SK-N-SH treated with all-trans-retinoic acid at 6 μM for 48 hours (cell line): Measurements from ENCODE around the gene NTNG1.
"Not testable (repeated sequence)": the region's sequence is repeated elsewhere in the genome, so short reads cannot be mapped to it uniquely, and the experiment has no call there.

Experiments used
- ATAC-seq: fragments of 200-7000 bp; cut with Tn5 transposase; 3 replicates; pipeline ENCODE4 v1.9.1; 2020; ENCODE audit warnings: mild to moderate bottlenecking, moderate library complexity
- ARNTL ChIP-seq: fragments of 450-650 bp; formaldehyde crosslinking; IDR thresholded peaks from 2 replicates; pipeline ENCODE4 v1.5.0; 2020; ENCODE audit warnings: low read depth, mild to moderate bottlenecking, moderate library complexity, borderline replicate concordance
- CREB5 ChIP-seq: fragments of 250-450 bp; sonication (Bioruptor Pico); IDR thresholded peaks from 2 replicates; pipeline ENCODE4 v1.5.1; 2020; ENCODE audit warnings: low read depth, mild to moderate bottlenecking, moderate library complexity
- CSDC2 ChIP-seq: fragments of 250-450 bp; sonication (Bioruptor Pico); IDR thresholded peaks from 2 replicates; pipeline ENCODE4 v1.5.0; 2020; ENCODE audit warnings: mild to moderate bottlenecking, moderate library complexity
- CSRNP3 ChIP-seq: fragments of 250-450 bp; sonication (Bioruptor Pico); IDR thresholded peaks from 2 replicates; pipeline ENCODE4 v1.5.1; 2021; ENCODE audit warnings: mild to moderate bottlenecking, moderate library complexity
- ESRRG ChIP-seq: fragments of 250-450 bp; sonication (Bioruptor Pico); IDR thresholded peaks from 2 replicates; pipeline ENCODE4 v1.6.1; 2021; ENCODE audit warnings: mild to moderate bottlenecking
- GLIS3 ChIP-seq: fragments of 250-450 bp; sonication (Bioruptor Pico); IDR thresholded peaks from 2 replicates; pipeline ENCODE4 v1.5.0; 2020; ENCODE audit warnings: mild to moderate bottlenecking, moderate library complexity
- ISL1 ChIP-seq: fragments of 250-450 bp; sonication (Bioruptor Pico); IDR thresholded peaks from 2 replicates; pipeline ENCODE4 v2.1.2; 2022; ENCODE audit warnings: mild to moderate bottlenecking, moderate library complexity
- OSR1 ChIP-seq: fragments of 250-450 bp; sonication (Bioruptor Pico); IDR thresholded peaks from 2 replicates; pipeline ENCODE4 v1.8.0; 2022; ENCODE audit warnings: moderate library complexity, mild to moderate bottlenecking, inconsistent platforms
- PATZ1 ChIP-seq: fragments of 250-450 bp; sonication (Bioruptor Pico); IDR thresholded peaks from 2 replicates; pipeline ENCODE4 v1.8.0; 2020; ENCODE audit warnings: mild to moderate bottlenecking, moderate library complexity, borderline replicate concordance
- POU6F1 ChIP-seq: fragments of 250-450 bp; sonication (Bioruptor Pico); IDR thresholded peaks from 2 replicates; pipeline ENCODE4 v1.8.0; 2021; ENCODE audit warnings: low read depth, mild to moderate bottlenecking, moderate library complexity, borderline replicate concordance
- RARB ChIP-seq: fragments of 250-450 bp; sonication (Bioruptor Pico); IDR thresholded peaks from 2 replicates; pipeline ENCODE4 v1.8.0; 2021; ENCODE audit warnings: mild to moderate bottlenecking, moderate library complexity
- SNAI2 ChIP-seq: fragments of 250-450 bp; sonication (Bioruptor Pico); IDR thresholded peaks from 2 replicates; pipeline ENCODE4 v1.5.0; 2020; ENCODE audit warnings: mild to moderate bottlenecking, moderate library complexity
- TCF4 ChIP-seq: fragments of 250-450 bp; sonication (Bioruptor Pico); IDR thresholded peaks from 2 replicates; pipeline ENCODE4 v1.8.0; 2021; ENCODE audit warnings: mild to moderate bottlenecking, moderate library complexity, borderline replicate concordance
- TSHZ2 ChIP-seq: fragments of 250-450 bp; sonication (Bioruptor Pico); IDR thresholded peaks from 2 replicates; pipeline ENCODE4 v1.5.0; 2020; ENCODE audit warnings: mild to moderate bottlenecking, moderate library complexity
- ZC3H10 ChIP-seq: fragments of 250-450 bp; sonication (Bioruptor Pico); IDR thresholded peaks from 2 replicates; pipeline ENCODE4 v1.5.1; 2021; ENCODE audit warnings: mild to moderate bottlenecking, moderate library complexity
- ZFP30 ChIP-seq: fragments of 450-650 bp; formaldehyde crosslinking; IDR thresholded peaks from 2 replicates; pipeline ENCODE4 v1.5.0; 2022; ENCODE audit warnings: mild to moderate bottlenecking, moderate library complexity
- ZNF565 ChIP-seq: fragments of 450-650 bp; formaldehyde crosslinking; conservative IDR thresholded peaks from 2 replicates; pipeline ENCODE4 v1.5.0; 2020; ENCODE audit warnings: low read depth, mild to moderate bottlenecking, moderate library complexity
- ZNF70 ChIP-seq: fragments of 450-650 bp; formaldehyde crosslinking; IDR thresholded peaks from 2 replicates; pipeline ENCODE4 v1.5.0; 2020; ENCODE audit warnings: mild to moderate bottlenecking, moderate library complexity
- ZNF8 ChIP-seq: fragments of 450-650 bp; formaldehyde crosslinking; IDR thresholded peaks from 2 replicates; pipeline ENCODE4 v1.5.0; 2020; ENCODE audit warnings: mild to moderate bottlenecking, moderate library complexity

Gene NTNG1

GRCh38 chr1:107158991-107159390, 18.2 kb downstream of the NTNG1 start:
- TF ChIP-seq ZNF70 (CRISPR knock-in tag) (no peak), CSDC2 (CRISPR knock-in tag) (no peak), ZFP30 (no peak), CSRNP3 (CRISPR knock-in tag) (no peak), ARNTL (CRISPR knock-in tag) (no peak), ISL1 (no peak), RARB (CRISPR knock-in tag) (no peak), ESRRG (no peak), CREB5 (CRISPR knock-in tag) (no peak), GLIS3 (CRISPR knock-in tag) (no peak), PATZ1 (CRISPR knock-in tag) (no peak), POU6F1 (CRISPR knock-in tag) (no peak), SNAI2 (CRISPR knock-in tag) (no peak), TCF4 (CRISPR knock-in tag) (no peak), ZC3H10 (no peak), TSHZ2 (CRISPR knock-in tag) (no peak), OSR1 (CRISPR knock-in tag) (no peak)
- no peak for ATAC-seq

GRCh38 chr1:107162745-107163144, 21.9 kb downstream of the NTNG1 start:
- ATAC-seq: no peak

GRCh38 chr1:107164901-107165300, 24.1 kb downstream of the NTNG1 start:
- ATAC-seq: not testable (repeated sequence)

More at GRCh38 chr1:107162745-107163144, 21.9 kb downstream of the NTNG1 start:
- no peak for TF ChIP-seq ZFP30
- TF ChIP-seq ZNF8: no peak

- no peak for ATAC-seq
- TF ChIP-seq ZNF70 (CRISPR knock-in tag) (no peak), ZNF565 (CRISPR knock-in tag) (no peak), PATZ1 (CRISPR knock-in tag) (no peak), SNAI2 (CRISPR knock-in tag) (no peak), CREB5 (CRISPR knock-in tag) (no peak), CSDC2 (CRISPR knock-in tag) (no peak), ZC3H10 (no peak), ARNTL (CRISPR knock-in tag) (no peak), POU6F1 (CRISPR knock-in tag) (no peak), ISL1 (no peak)
These were observed 28.8 kb downstream of the NTNG1 start for GRCh38 chr1:107169615-107170014.
